Prostate gland (tissue), 2 donors: ENCODE data around the gene NAPG.

Experiments used
- POLR2A ChIP-seq: fragments of 450-650 bp; IDR thresholded peaks from one replicate; pipeline ENCODE4 v1.6.1; 2016; ENCODE audit warnings: antibody characterized with exemption, mild to moderate bottlenecking
- POLR2AphosphoS5 ChIP-seq: sonication (generic); formaldehyde crosslinking; IDR thresholded peaks from one replicate; pipeline ENCODE4 v1.6.1; 2017; ENCODE audit warnings: antibody characterized with exemption
- TF ChIP-seq, protein P1 (sequence below), 4 experiments: fragments of 200-600 bp in 2 of 4; fragments of 450-650 bp in 2 of 4; sonication (generic) in 2 of 4; IDR thresholded peaks; 1 replicate in 3 of 4; 2 replicates in 1 of 4; pipeline ENCODE4 v1.5.1; 2016 to 2019; ENCODE audit warnings: antibody characterized with exemption in 4 of 4, mild to moderate bottlenecking in 2 of 4, moderate library complexity in 2 of 4

DNA sequence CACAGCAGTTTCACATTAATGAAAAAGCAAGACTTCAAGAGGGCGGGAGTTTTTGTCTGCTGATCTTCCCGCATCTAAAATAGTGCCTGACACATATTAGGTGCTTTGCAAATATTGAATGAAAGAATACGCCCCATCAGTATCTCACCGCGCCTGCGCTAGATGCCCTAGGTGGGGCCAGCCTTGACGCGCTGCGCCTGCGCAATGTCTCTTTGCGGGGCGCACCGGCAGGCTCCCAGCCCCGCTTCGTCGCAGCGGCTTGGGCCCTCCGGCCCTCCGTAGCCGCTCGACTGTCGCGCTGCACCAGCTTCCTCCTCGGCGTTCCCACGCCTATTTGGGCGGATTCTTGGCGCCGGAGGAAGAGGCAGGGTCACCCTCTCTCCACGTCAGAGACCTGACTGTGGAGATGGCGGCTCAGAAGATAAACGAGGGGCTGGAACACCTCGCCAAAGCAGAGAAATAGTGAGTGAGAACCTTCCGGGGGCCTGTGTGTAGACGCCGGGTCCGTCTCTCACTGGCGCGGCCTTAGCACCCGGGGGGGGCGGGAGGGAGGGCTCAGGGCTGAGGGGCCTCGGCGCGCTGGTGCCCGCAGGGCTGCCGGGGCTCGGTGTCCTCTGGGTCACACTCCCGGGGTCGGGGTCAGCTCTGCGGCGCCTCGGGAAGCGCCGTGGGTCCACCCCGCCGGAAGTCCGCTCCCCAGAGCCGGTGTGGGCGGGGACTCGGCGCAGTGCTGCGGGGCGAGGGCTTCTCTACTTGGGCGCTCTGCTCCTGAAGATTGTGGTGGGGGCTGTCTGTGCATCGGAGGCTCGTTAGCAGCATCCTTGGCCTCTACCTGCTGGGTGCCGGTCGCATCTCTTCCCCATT is at the start of gene NAPG:
- TF ChIP-seq, protein P1, sequence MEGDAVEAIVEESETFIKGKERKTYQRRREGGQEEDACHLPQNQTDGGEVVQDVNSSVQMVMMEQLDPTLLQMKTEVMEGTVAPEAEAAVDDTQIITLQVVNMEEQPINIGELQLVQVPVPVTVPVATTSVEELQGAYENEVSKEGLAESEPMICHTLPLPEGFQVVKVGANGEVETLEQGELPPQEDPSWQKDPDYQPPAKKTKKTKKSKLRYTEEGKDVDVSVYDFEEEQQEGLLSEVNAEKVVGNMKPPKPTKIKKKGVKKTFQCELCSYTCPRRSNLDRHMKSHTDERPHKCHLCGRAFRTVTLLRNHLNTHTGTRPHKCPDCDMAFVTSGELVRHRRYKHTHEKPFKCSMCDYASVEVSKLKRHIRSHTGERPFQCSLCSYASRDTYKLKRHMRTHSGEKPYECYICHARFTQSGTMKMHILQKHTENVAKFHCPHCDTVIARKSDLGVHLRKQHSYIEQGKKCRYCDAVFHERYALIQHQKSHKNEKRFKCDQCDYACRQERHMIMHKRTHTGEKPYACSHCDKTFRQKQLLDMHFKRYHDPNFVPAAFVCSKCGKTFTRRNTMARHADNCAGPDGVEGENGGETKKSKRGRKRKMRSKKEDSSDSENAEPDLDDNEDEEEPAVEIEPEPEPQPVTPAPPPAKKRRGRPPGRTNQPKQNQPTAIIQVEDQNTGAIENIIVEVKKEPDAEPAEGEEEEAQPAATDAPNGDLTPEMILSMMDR (IDR thresholded peaks at IDR 0.05) = peak in 1 of 4 experiments; percentile 22
- peak; percentile 38 for TF ChIP-seq POLR2A
- TF ChIP-seq POLR2AphosphoS5 = peak; percentile 96
